SK-MEL-5 (cell line): Measurements from ENCODE around the gene PLCL2. TPM values are rescaled to one million over a fixed set of nuclear protein-coding genes. Genes with fewer than 3 reads are reported as not detected.

ENCODE experiments used
- DNase-seq: peaks from one replicate; pipeline ENCODE4 v3.0.0-alpha.2; 2016; ENCODE audit warnings: low read depth, low spot score
- in situ Hi-C: cut with HindIII; loops from 2 replicates; pipeline ENCODE4 v1.10.0; 2016; ENCODE audit warnings: low sequenced_read_pairs, high pct_unique_total_duplicates, low pct_unique_long_range_greater_than_20kb
- total RNA-seq: library from RNA; depleted of rRNA; stranded (reverse); fragments of >200 nt; shearing (Covaris generic); gene quantifications from 2 replicates; pipeline ENCODE4 v1.2.3, GENCODE V29; 2014

PLCL2 gene
- total RNA-seq, 1 experiment from 2014 or later, result 4.4 TPM

GRCh38 chr3:17062736-17063135 lies 178.0 kb downstream of the PLCL2 start:
- no peak for DNase-seq
- in situ Hi-C loops, result no loop called here

- in situ Hi-C loops, result no loop called here
- no peak for DNase-seq
Observed at GRCh38 chr3:17063596-17063995, 178.8 kb downstream of the PLCL2 start.

- in situ Hi-C loops, result no loop called here
- DNase-seq, result no peak
Observed at GRCh38 chr3:17065315-17065714, 180.6 kb downstream of the PLCL2 start.

DNA sequence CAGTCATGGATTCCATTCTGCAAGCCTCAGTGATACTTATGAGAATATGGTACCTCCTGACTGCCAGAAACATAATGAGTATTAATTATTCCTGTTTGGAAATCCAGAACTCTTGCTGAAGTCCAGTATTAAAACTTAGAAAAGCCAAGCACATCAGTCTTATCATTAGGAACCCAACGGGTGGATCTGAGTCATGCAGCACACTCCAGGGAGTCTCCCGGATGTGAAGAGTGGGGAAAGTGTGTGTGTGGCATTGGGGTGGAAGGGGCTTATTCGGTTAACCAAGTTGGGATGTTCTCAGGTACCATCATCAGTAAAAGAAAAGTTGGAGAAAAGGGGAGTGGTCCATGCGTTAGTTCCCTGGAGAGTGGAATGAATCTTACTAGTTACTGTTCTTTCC lies 181.1 kb downstream of the PLCL2 start:
- in situ Hi-C loops, result no loop called here
- DNase-seq, result no peak

DNA sequence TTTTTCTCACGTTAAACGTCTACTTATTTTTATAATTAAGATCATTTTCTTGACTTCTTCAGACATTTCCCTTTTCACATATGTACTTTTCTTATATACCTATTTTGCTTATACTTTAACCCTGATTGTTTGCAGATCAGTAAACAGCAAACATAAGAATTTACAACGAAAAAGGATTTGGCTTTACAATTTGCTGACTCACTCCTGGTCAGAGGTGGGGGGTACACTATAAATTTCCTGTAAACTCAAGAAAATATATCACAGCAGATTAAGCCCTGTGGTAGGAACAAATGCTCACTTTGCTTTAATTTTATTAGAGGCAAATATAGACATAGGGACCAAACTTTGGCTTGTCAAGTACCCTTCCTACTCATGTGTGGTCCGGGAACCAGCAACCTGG lies 185.0 kb downstream of the PLCL2 start:
- no peak for DNase-seq
- in situ Hi-C loops, result no loop called here

GRCh38 chr3:17070161-17070959 lies 185.6 kb downstream of the PLCL2 start:
- in situ Hi-C loops, result no loop called here
- DNase-seq, result no peak

DNA sequence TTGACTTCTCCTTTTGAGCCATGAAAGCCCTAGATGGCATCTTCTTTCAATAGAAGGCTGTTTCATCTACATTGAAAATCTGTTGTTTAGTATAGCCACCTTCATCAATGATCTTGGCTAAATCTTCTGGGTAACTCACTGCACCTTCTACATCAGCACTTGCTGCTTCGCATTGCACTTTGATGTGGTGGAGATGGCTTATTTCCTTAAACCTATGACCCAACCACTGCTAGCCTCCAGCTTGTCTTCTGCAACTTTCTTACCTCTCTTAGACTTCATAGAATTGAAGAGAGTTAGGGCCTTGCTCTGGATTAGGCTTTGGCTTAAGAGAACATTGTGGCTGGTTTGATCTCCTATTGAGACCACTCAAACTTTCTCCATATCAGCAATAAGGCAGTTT lies 189.8 kb downstream of the PLCL2 start:
- in situ Hi-C loops, result no loop called here

DNA sequence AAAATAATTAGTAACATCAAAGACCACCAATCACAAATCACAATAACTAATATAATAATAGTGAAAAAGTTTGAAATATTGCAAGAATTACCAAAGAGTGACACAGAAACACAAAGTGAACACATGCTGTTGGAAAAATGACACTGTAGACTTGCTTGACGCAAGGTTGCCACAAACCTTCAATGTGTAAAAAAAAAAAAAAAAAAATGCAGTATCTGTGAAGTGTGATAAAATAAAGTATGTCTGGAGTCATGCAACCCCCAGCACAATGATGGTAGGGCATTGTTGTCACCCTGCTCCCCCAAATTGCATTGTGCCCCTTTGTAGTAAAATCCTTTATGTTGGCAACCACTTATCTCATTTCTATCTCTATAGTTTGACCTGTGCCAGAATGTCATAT lies 190.6 kb downstream of the PLCL2 start:
- in situ Hi-C loops, result no loop called here
- no peak for DNase-seq

More for the DNA sequence above, 189.8 kb downstream of the PLCL2 start:
- no peak for DNase-seq

- DNase-seq, result no peak
- in situ Hi-C loops, result no loop called here
Observed at GRCh38 chr3:17075907-17076306, 191.2 kb downstream of the PLCL2 start.

DNA sequence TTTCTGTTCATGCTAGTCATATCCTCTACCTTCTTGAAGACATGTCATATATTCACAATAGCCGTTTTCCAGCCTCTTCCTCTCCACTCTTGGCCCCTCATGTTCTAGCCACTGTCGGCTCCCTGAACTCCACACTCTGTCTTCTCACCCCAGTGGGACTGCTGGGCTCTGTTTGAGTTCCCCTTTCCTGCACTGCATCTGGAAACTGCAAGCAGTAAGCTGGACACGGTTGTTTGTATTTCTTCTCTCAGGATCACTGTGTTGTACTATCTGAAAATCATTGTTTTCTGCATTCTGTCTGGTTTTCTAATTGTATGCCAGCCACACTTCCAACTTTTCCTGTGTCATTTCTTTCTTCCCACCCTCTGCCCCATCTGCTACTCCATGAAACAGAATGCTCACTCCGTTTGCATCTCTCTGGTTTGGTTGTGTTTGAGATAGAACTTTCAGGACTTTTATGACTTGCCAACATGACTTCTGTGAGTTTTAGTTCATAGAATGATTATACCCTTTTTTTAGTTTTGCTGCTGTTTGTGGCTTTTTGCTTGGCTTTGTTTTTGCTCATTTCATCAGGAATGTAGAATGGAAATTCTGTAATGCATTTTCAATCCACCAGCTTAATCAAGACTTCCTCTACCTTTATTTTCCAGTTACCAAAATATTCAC lies 192.3 kb downstream of the PLCL2 start:
- no peak for DNase-seq
- in situ Hi-C loops, result no loop called here

DNA sequence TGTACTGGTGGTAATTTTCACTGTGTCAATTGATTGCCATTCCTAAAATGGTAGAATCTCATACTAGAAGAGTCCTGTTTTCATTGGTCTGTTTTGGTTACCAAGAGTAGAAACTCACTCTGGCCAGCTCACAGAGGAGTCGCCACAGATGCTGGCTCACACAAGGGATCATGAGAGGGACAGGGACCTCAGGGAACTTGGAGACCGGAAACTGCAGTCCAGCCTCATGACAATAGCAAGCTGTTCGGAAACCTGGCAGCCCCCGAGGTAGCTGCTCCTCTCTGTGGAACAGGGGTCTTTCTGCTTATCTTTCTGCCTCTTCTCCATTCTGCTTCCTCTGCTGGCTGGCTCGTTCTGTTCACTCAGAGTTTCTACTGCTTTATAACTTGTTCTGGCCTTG lies 192.9 kb downstream of the PLCL2 start:
- in situ Hi-C loops, result no loop called here
- DNase-seq, result no peak

DNA sequence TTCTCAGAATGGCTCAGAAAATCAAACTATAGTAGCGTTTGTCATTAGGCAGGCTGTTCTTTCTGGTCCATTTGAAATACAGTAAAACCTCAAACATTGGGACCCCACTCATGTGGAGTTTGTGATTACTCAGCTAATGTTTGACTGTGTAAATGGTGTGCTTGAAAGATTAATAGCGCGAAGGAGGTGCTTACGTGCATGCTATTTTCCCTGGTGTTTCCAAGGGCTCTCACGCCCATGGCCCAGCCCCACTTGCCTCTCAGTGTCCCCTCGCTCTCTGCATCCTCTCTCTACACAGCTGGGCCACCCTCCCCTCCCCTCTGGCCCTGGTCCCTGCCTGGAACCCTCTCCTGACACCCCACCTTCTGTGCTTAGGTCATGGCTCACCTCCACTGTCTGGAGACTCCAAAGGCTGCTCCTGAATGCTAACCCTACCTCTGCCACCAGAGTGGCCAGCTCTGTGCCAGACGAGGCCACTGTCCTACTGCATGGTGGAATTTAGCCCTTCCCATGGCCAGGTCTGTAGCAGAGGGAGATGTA lies 194.2 kb downstream of the PLCL2 start:
- in situ Hi-C loops, result no loop called here
- no peak for DNase-seq

- DNase-seq, result no peak
- in situ Hi-C loops, result no loop called here
Observed at GRCh38 chr3:17079933-17080332, 195.2 kb downstream of the PLCL2 start.

DNA sequence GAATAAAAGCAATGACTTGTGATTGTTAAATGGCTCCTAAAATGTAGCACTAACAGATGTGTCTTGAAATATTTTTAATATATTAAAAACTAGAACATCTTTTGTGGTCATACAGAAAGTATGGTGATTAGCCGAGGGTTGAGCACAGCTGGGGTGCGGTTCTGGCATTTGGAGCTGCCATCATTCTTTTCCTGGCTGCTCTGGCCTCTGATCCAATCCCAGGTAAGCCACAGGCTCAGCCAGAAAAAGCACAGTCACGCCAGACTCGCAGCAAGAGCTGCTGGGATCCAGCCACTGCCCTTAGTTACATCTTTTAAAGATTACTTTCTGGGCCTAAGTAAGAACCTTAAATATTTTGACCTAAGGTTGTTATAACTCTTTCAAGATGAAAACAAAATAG lies 196.8 kb downstream of the PLCL2 start:
- DNase-seq, result no peak
- in situ Hi-C loops, result no loop called here

- DNase-seq, result no peak
- in situ Hi-C loops, result no loop called here
Observed at GRCh38 chr3:17087509-17087908, 202.8 kb downstream of the PLCL2 start.

DNA sequence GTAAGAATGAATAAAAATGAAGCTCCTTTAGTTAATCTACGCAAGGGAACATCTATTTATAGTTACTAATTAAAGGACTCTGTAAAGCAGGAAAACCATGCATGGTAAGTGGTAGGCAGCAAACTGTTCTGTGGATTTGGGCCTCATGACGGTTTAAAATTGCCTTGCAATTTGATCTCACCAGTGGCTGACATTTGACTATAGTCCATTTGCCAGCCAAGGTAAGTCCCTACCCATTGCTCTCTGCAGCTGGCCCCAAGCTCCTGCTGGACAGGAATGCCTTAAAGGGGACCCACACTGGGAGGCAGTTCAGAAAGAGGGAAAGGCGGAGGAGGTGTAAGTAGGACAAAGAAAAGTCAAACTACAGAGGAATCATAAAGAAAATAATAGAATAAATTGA lies 203.3 kb downstream of the PLCL2 start:
- in situ Hi-C loops, result no loop called here
- no peak for DNase-seq

DNA sequence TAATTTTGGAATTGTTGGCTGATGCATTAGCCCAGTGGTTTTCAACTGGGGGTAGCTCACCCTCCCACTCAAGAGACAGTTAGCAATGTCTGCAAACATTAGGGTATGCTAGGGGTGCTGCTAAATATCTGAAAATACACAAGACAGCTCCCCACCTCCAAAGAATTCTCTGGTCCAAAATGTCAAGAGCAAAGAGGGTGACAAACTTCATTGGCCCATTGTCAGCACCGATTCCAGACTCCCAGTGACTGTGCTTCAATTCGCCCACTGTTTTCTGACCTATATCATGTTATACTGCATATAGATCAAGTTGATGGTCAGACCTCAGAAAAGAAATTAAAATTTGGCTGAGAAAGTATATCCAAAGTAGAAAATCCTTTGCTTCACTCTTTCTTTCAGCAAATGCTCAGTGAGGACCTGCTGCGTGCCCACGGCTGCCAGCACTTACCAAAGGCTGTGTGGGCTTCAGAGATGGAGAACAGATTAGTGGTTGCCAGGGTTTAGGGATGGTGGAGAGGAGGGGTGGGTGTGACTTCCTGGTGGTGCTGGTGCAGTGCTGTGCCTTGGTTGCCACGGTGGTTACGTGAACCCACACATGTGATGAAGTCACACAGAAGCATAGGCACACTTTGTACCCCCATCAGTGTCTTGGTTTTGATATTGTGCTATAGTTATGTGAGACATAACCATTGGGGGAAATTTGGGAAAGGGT lies 204.0 kb downstream of the PLCL2 start:
- in situ Hi-C loops, result no loop called here
- DNase-seq, result no peak

DNA sequence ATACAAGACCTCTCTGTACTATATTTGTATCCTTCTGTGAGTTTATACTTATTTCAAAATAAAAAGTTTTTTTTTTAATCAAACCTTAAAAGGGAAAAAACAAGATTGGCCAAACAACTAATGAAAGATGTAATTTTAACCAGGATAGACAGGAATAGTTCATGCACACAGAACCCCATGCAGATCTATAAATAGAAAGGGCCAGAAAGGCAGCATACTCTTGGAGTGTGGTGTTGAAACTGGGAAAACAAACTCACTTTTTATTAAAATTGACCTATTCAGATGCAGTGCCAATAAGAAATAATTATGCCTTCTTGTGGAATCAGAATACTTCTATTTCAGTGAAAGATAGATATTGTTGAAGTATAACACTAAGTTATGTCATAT lies 204.6 kb downstream of the PLCL2 start:
- in situ Hi-C loops, result no loop called here
- DNase-seq, result no peak
